Measurements from ENCODE around the gene DNAJC12. TPM values are rescaled to one million over a fixed set of nuclear protein-coding genes. Genes with fewer than 3 reads are reported as not detected.

Gene DNAJC12
- total RNA-seq = 10 to 100 TPM in 3 of 4 donors, 1 to 10 TPM in 1; 8.6 to 15.0 (median 11.9) TPM

DNA sequence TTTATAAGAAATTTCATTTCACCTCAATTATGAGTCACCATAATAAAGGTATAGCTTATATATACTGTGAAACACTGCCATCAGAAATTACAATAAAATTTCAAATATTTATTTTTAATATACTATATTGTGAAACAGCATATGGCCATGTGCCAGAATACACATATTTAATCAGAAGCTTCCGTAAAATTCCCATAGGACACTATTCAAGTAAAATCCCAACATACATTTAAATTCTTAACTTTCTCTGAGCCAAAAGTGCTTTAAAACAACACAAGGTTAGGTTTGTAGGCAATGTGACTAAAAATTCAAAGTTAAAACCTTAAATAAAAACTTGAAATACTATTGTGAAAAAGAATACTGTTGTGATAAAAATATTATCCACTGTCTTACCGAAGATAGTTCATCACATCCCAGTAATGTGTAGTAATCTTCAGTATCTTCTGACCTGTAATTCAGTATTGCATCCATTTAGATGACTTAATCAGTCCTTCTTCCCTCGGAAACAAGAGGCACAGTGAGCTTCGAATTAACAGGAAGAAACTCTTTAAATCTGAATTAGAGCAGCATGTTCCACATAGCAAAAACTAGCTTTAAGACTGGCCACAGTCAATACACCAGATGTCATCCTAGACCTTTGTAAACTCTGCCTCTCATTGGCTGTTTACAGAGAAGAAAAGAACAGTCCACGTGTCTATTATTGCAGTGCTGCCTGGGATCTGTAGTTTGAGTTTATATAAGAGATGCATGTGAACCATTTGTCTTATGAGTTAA, at the start of gene DNAJC12:
DNAJC12 (minus strand) TSS at position 648 of the 774 bp plus-strand sequence; CDS start at position 471, 177 bp downstream.
- H3K27ac ChIP-seq = peak within 1 kb of the TSS; percentile 65 to 74 (median 67)
- H3K27me3 ChIP-seq = no peaks in the 10 kb centered on the region

DNA sequence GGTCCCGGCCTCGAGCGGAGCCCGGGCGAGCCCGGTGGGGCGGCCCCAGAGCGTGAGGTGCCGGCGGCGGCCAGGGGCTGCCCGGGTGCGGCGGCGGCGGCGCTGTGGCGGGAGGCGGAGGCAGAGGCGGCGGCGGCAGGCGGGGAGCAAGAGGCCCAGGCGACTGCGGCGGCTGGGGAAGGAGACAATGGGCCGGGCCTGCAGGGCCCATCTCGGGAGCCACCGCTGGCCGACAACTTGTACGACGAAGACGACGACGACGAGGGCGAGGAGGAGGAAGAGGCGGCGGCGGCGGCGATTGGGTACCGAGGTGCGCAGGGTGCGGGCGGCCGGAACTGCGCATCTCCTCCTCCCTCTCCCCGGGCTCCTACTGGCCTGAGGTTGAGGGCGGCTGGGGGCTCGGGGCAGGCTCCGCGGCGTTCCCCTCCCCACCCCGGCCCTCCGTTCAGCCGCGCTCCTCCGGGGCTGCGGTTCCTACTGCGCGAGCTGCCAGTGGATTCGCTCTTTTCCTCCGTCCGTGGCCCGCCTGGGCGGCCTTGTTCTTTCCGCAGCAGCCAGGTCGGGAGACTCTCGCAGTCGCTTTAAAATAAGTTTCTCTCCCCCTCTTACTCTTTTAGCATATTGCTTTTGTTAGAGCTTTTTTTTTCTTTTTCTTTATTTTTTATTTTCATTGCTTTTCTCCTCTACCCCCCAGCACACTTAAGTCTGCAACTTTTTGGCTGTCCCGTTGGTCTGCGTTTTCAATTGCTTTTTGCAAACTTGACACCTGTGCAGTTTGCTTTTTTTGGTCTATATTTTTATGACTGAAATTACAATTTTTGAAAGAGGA, 47.1 kb upstream of the DNAJC12 start:
- Histone ChIP-seq H3K36me3 (peaks cover 0 to 35% of the 10 kb centered on the region in 2 donors), H3K4me3 (peak overlapping the region; percentile 74 to 98 (median 85)), H3K9me3 (no peaks in the 10 kb centered on the region), H3K27me3 (no peaks in the 10 kb centered on the region), H3K4me1 (peaks cover 20 to 22% of the 10 kb centered on the region in 2 donors), H3K27ac (peak overlapping the region; percentile 87 to 96 (median 94))
- peak in 1 of 5 experiments; percentile 37 for TF ChIP-seq CTCF (IDR thresholded peaks at IDR 0.05 in 4 of 5, conservative IDR thresholded peaks at IDR 0.05 in 1 of 5)
- TF ChIP-seq POLR2A (IDR thresholded peaks at IDR 0.05) = peak in 1 of 2 donors; percentile 72
- intact Hi-C loops (cut with DNase I; ENCODE audit: low total_unique reads) = loop anchor here (1.0 to 10.0 kb wide), 6 partner anchors 29 to 446 kb away; partner anchors contain the start of gene HERC4
- DNase-seq = peak; percentile 77 to 78
- in situ Hi-C loops (cut with MboI; ENCODE audit: low sequenced_read_pairs in 4 of 4) = loop anchor here in 2 of 4 donors (10.0 to 25.0 kb wide), 3 partner anchors 177 to 452 kb away; partner anchors contain the start of genes HERC4 (in 1 of the 2), HNRNPH3 (in 1 of the 2) and PBLD (in 1 of the 2)
- ATAC-seq = peak; percentile 71 to 72

More for the DNA sequence above, at the start of gene DNAJC12:
- Histone ChIP-seq H3K4me3 (peak within 1 kb of the TSS; percentile 45 to 55 (median 52)), H3K36me3 (no peaks in the 10 kb centered on the region), H3K4me1 (peaks cover 3 to 9% of the 10 kb centered on the region in 2 donors), H3K9me3 (no peaks in the 10 kb centered on the region)
- DNase-seq = no peak
- peak; percentile 99 to 100 for ATAC-seq
- intact Hi-C loops (cut with DNase I; ENCODE audit: low total_unique reads) = no loop called here
- TF ChIP-seq CTCF (IDR thresholded peaks at IDR 0.05 in 4 of 5, conservative IDR thresholded peaks at IDR 0.05 in 1 of 5) = no peak
- TF ChIP-seq POLR2A (IDR thresholded peaks at IDR 0.05) = peak; percentile 8 to 54
- in situ Hi-C loops (cut with MboI; ENCODE audit: low sequenced_read_pairs in 4 of 4) = no loop called here

GRCh38 chr10:67884313-67884841, 46.4 kb upstream of the DNAJC12 start, which contains the start of gene SIRT1:
TSS of gene SIRT1 (plus strand) at chr10:67884656. CDS start at chr10:67884722, 66 bp downstream.
- DNase-seq (peak; percentile 97), ATAC-seq (peak; percentile 86 to 88)
- Histone ChIP-seq H3K4me3 (peak within 1 kb of the TSS; percentile 74 to 98 (median 85)), H3K9me3 (no peaks in the 10 kb centered on the region), H3K27me3 (no peaks in the 10 kb centered on the region), H3K36me3 (peaks cover 0 to 28% of the 10 kb centered on the region in 2 donors), H3K27ac (peak within 1 kb of the TSS; percentile 87 to 96 (median 94)), H3K4me1 (peaks cover 20 to 22% of the 10 kb centered on the region in 2 donors)
- intact Hi-C loops (cut with DNase I; ENCODE audit: low total_unique reads) (loop anchor here (1.0 to 10.0 kb wide), 6 partner anchors 28 to 447 kb away; partner anchors contain the start of gene HERC4), in situ Hi-C loops (cut with MboI; ENCODE audit: low sequenced_read_pairs in 4 of 4) (loop anchor here in 2 of 4 donors (10.0 to 25.0 kb wide), 3 partner anchors 178 to 453 kb away; partner anchors contain the start of genes HERC4 (in 1 of the 2), HNRNPH3 (in 1 of the 2) and PBLD (in 1 of the 2))
- TF ChIP-seq CTCF (IDR thresholded peaks at IDR 0.05 in 4 of 5, conservative IDR thresholded peaks at IDR 0.05 in 1 of 5) (peak in 1 of 5 experiments; percentile 27), POLR2A (IDR thresholded peaks at IDR 0.05) (peak; percentile 98)
